GM18861 (cell line): ENCODE results near the gene CCL20.
A peak's percentile ranks its signal among the peaks of the same experiment; 100 is the strongest.
"Not testable (repeated sequence)": the region's sequence is repeated elsewhere in the genome, so short reads cannot be mapped to it uniquely, and the experiment has no call there.

ENCODE experiments used
- ATAC-seq: cut with Tn5 transposase; IDR thresholded peaks from one replicate; pipeline ENCODE4 v1.9.1; 2021; ENCODE audit not compliant: unreplicated experiment

CCL20 gene

DNA sequence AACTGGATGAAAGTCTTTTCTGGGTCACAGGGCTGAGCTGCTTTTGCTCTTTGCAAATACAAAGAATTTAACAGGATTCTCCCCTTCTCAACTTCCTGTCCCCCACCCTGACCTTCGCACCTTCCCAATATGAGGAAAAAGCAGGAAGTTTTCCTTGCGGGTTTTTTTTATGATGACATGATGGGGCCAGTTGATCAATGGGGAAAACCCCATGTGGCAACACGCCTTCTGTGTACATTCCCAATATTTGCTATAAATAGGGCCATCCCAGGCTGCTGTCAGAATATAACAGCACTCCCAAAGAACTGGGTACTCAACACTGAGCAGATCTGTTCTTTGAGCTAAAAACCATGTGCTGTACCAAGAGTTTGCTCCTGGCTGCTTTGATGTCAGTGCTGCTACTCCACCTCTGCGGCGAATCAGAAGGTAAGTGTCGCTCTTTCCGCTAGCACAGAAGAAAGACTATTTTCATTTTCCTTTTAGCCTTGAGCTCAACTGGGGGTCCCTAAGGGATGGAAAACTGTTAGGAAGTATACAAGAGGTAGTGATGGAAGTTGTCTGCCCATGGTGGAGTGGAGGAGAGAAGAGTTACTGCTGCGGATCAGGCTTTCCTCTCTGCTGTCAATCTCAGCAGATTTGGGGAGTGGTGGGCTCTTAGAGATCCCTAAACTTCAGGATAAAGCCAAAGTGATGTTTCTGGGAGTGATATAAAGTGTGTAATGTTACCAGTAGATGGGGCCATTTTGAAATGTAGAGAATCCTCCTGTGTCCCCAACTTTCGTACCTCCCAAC, at the start of gene CCL20:
Gene CCL20 (plus strand): TSS at position 281 of the 792 bp plus-strand sequence. CDS start 70 bp downstream, at position 351.
- no peak for ATAC-seq

GRCh38 chr2:227765788-227766372, 47.8 kb upstream of the CCL20 start:
- ATAC-seq: no peak

DNA sequence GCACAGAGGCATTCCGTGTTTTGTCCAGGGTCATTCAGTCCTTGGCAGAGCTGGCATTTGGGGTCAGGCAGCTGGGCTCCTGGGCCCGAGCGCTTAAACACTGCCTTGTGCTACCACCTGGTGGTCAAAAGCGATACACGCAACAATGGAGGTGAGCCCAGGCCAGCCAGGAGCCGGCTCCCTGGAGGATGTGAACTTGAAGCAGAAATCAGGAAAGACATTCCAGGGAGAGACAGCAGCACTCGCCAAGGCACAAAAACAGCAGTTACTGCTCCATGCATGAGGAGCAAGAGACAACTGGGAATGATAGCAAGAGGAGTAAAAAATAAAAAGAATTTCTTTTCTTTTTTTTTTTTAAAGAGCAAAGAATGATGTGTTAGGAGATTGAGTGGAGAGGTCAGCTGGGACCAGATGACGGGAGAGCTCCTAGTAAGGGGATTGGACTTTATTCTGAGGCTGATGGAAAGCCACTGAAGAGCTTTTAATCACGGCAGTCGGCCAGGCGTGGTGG, 47.2 kb upstream of the CCL20 start:
- peak; percentile 97 for ATAC-seq

DNA sequence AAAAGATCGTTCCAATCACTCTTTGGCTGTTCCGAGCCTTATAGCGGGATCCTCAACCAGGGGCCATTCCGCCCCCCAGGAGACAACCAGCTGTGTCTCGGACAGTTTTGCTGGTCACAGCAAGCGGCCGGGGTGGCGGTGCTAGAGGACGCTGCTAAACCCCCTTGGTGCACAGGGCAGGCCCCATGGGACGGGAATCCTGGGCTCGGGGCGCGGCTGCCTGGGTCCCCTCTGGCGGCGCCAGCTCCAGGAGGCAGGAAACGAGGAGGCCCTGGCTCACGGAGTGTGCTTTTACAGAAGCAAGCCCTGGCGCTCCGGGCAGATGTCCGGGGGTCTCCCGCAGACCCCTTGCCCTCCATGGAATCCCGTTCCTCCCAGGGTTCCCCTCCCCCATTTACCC, 45.8 kb upstream of the CCL20 start:
- no peak for ATAC-seq

DNA sequence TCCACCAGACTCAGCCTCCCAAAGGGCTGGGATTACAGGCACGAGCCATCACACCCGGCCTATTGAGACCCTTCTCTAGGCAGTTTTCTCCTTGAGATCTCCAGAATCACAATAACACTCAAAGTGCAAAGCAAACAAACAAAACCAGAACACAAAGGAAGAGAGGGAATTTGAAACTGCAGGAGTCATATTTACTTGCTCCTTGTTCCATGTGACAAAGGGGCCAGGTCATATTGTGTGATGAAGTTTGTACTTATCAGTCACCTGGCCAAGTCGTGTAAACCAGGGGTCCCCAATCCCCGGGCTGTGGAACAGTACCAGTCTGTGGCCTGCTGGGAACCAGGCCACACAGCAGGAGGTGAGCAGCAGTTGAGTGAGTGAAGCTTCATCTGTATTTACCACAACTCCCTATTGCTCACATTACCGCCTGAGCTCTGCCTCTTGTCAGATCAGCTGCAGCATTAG, 41.4 kb upstream of the CCL20 start:
- ATAC-seq: no peak

DNA sequence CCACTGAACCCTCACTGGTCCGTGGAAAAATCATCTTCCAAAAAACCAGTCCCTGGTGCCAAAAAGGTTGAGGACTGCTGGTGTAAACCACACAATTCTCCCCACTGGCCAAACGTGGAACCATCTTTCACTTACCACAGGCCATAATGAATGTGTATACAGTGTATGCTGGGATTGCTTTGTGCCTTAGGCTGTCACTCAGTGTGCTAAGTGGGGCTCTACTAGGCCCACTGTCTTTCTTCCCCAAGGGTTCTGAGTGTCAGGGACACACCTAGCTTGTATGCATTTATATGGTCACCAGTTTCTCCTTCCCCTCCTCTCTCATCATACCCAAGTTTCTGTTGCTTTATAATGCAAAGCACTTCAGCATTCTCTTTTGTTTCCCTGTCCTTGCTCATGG, 40.7 kb upstream of the CCL20 start:
- ATAC-seq: no peak

DNA sequence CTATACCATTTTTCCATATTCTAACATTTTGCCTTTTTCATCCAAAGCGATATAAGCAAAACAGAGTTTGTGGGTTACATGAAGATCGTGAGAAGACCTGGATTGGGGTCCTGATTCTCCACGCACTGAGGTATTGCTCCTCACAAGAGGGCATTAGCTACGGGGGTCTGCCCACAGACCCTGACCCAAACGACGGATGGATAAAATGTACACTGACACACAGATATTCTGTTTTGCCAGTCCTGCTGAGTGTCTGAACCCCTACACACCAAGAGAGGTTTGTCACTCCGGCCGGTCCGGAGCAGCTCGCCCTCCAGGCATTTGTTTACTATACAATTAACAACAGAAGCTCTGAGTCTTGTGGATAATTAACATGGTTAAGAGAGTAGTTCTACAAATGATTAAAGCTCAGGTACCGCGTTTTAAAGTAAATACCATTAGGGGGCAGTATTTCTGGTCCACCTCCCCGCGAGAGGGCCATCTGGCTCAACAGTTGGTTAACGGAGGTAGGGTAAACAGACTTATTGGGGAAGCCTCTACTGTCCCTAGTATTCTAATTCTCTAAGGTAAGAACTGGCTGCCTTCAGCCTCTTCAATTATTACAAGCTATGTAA, 39.5 kb upstream of the CCL20 start:
- no peak for ATAC-seq

- no peak for ATAC-seq
These were observed 38.5 kb upstream of the CCL20 start for GRCh38 chr2:227774895-227775842.

DNA sequence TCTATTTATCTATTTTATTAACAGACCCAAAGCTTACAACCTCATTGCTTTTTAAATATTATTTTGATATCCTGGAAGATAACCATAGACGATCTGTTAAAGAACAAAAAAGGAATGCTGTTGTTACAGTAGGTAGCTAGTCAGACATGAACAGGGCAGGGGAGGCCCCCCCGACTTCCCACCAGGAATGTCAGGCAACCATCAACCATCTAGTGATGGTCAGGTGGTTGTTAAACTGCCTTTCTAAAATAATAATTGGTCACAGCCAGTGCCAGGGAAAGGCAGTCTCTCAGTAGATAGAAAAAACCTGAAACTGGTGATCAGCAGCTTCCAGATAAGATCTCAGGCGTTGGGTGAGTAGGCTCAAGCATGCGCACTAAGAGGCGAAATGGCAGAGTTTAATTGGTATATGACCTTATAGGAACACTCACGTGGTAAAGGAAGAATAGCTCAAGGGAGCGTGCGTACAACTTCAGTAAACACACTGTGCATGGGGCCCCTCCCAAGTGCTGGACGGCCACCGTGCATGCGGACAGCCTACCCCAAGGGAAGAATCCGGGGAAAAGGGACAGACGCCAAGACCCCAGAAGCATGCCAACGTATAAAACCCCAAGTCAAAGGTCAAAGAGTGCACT, 32.5 kb upstream of the CCL20 start:
- ATAC-seq: no peak

- ATAC-seq: no peak
These were observed 31.8 kb upstream of the CCL20 start for GRCh38 chr2:227781841-227782240.

DNA sequence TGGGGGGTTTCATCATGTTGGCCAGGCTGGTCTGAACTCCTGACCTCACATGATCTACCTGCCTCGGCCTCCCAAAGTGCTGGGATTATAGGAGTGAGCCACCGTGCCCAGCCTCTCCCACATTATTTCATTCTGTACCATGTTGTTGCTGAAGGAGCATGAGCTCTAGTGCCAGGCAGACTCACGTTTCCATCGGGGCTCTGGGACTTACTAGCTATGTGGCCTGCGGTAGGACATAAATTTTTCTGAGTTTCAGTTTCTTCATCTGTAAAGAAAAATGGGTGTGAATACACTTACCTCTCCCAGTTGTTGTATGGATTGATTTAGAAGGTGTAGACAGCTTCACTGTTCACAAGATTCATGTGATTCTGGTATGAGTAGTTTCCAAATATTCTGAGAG, 30.8 kb upstream of the CCL20 start:
- no peak for ATAC-seq

DNA sequence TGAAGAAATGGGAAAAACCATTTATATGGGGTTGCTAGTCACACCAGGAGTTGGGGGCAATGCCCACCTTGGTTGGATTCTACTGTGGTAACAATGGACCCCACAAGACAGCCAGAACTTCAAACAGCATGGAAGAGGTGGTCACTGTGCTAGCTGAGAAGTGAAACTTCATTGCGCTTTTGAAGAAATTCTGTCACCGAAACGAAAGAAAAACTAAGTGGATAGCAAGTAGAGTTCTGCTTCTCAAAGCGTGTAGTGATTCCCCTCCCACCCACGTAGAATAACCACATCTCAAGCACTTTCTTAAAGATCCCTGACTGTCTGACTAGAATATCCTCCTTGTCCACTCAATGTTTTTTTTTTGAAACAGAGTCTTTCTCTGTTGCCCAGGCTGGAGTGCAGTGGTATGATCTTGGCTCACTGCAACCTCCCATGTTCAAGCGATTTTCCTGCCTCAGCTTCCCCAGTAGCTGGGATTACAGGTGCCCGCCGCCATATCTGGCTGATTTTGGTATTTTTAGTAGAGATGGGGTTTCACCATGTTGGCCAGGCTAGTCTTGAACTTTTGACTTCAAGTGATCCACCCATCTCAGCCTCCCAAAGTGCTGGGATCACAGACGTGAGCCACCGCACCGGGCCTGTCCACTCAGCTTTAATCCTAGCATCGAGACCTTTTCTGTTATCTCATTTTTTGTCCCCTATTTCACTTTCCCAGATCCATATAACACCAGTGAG, 30.1 kb upstream of the CCL20 start:
- ATAC-seq: peak; percentile 95

DNA sequence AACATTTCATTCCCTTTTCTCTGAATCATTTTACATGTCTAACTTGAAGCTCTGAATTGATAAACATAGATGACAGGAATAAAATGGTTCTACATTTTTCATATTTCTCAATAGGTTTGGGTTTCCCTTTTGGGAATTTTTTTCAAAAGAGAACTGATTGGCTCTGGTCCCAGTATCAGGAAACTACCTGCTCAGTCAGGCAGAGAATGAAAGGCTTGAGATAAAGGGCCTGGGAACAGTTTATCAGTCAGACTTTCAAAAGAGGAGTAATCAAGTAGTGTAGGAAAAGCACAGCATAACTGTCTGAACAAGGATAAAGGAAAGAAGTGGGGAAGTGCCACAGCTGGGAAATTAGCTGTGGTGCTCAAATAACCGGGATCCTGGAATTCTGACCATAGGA, 28.3 kb upstream of the CCL20 start:
- ATAC-seq: no peak

GRCh38 chr2:227788561-227789018, 25.1 kb upstream of the CCL20 start:
- ATAC-seq: no peak

DNA sequence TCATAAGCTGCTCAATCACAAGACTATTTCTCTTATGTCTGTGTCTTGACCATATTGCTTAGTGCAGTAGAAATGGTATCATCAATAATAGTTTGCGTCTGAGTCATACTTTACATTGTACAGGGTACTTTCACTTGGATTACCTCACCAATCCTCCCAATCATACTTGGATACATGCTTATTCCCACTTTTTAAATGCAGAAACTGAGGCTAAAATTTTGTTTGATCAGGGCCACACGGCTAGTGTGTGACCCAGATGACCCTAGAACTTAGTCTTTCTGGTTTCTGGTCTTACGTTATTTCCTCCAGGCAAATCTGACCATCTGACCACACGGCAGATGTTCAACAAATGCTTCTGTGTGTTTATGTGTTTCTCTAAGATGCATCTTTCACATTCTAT, 23.8 kb upstream of the CCL20 start:
- no peak for ATAC-seq

- ATAC-seq: no peak
These were observed 20.4 kb upstream of the CCL20 start for GRCh38 chr2:227793148-227793712.

- no peak for ATAC-seq
These were observed 17.5 kb upstream of the CCL20 start for GRCh38 chr2:227796045-227796711.

- not testable (repeated sequence) for ATAC-seq
These were observed 16.9 kb upstream of the CCL20 start for GRCh38 chr2:227796768-227797167.

- ATAC-seq: no peak
These were observed 14.4 kb upstream of the CCL20 start for GRCh38 chr2:227799202-227799601.
